Stimulated activated CD4-positive, alpha-beta T cell treated with anti-CD3 and anti-CD28 coated beads, Interleukin-15, amount 100 ng/mL, for 24 hours (primary cell): ENCODE data around the gene PPTC7.
A peak's percentile ranks its signal among the peaks of the same experiment; 100 is the strongest.
"Not testable (repeated sequence)": the region's sequence is repeated elsewhere in the genome, so short reads cannot be mapped to it uniquely, and the experiment has no call there.

Experiments used
- DNase-seq: peaks from one replicate; pipeline ENCODE4 v3.0.0-alpha.2; 2020

PPTC7 gene

DNA sequence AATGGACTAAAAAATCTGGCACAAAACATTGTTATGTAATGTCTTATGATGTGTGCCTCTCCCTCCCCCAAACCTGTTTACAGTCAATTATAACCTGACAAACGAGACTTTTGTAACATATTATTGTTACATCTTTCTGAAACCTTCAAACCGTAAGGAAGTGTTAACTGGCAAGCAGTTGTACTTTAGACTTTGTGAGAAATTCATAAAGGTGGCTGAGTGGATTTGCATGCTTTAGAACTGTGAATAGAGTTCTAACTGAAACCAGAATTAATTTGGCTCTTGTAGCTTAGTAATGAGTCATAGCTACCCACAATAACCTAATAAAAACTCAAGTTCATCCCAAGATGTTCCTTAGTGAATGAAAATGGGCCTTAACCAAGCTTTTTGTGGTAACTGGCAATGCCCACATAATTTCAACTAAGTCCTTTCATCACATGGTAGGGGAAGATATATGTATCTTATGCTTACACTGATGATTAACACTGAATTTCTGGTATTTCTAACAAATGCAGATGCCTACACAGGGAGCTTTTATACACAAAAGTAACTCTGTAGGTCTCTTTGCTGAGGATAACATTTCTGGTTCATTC is 51.3 kb downstream of the PPTC7 start:
- DNase-seq = no peak

DNA sequence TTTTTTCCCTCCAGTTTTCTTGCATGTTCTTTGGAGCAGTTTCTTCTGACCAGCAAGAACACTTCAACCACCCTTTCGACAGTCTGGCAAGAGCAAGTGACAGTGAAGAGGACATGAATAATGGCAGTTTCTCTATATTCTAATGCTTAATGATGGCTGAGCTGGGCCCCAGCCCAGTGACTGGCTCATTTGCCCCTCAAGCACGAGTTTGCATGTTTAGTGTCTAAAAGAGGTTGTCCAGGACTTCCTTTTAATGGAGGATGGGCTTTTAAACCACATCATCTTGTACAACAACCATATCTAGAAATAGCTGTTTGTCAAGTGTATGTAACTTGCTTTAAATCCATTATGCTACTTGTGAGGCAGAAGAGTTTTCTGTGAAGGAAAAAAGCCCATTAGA is 52.6 kb downstream of the PPTC7 start:
- no peak for DNase-seq

DNA sequence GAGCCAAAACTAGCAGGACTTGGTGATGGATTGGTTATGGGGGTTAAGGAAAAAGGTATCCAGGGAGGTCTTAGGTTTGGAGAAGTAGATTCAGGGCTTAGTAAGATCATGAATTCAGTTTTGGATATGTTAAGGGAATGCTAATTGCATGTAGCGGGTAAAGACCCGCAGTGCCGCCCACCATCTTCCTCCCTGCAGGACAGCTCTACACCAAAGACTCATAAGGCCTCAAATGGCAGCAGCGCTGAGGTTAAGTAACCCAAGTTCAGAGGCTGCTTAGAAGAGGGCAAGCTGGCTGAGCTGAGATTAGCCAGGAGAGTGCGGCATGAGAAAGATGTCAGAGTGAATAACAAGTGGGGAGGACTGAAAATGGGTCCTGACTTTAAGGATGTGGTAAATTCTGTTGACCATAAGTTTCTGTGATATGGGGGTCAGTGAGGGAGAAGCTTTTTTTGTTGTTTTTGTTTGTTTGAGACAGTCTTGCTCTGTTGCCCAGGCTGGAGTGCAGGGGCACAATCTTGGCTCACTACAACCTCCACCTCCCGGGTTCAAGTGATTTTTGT is 54.8 kb downstream of the PPTC7 start:
- DNase-seq = no peak

DNA sequence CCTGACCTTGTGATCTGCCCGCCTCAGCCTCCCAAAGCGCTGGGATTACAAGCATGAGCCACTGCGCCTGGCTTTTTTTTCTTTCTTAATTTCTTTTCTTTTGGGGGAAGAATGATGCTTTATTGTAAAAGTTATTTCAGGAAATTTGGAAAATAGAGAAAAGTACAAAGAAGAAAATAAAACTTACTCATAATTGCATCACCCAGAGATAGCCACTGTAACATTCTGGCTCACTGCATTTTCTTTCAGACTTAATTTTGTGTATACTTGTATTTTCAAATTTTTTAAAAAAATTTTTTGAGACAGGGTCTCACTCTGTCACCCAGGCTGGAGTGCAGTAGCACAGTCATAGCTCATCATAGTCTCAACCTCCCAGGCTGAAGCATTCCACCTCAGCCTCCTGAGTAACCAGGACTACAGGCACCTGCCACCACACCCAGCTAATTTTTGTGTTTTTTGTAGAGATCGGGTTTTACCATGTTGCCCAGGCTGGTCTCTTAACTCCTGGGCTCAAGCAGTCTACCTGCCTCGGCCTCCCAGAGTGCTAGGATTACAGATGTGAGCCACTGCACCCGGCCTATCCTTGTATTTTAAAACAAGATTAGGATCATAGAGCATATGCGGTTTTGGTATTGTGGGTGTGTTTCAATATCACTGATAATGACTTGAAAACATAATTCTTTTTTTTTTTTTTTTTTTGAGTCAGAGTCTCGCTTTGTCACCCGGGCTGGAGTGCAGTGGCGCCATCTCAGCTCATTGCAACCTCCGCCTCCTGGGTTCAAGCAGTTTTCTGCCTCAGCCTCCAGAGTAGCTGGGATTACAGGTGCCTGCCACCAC is 62.0 kb downstream of the PPTC7 start:
- peak; percentile 45 for DNase-seq

DNA sequence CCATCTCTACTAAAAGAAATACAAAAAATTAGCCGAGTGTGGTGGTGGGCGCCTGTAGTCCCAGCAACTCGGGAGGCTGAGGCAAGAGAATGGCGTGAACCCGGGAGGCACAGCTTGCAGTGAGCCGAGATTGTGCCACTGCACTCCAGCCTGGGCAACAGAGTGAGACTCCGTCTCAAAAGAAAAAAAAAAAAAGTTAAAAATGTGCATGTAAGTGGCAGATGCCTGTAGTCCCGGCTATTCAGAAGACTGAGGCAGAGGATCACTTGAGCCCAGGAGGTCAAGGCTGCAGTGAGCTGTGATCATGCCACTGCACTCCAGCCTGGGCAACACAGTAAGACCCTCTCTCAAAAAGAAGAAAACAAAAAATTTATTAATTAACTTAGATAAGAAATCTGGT is 65.1 kb downstream of the PPTC7 start:
- not testable (repeated sequence) for DNase-seq

DNA sequence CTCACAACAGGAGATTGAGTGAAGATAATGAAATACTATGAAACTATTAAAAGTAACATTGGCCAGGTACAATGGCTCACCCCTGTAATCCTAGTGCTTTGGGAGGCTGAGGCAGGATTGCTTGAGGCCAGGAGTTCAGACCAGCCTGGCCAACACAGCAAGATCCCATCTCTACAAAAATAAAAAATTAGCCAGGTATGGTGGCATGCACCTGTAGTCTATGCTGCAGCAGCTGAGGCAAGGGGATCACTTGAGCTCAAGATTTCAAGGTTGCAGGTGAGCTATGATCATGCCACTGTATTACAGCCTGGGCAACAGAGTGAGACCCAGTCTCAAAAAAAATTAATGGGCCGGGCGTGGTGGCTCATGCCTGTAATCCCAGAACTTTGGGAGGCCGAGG is 66.1 kb downstream of the PPTC7 start:
- no peak for DNase-seq

DNA sequence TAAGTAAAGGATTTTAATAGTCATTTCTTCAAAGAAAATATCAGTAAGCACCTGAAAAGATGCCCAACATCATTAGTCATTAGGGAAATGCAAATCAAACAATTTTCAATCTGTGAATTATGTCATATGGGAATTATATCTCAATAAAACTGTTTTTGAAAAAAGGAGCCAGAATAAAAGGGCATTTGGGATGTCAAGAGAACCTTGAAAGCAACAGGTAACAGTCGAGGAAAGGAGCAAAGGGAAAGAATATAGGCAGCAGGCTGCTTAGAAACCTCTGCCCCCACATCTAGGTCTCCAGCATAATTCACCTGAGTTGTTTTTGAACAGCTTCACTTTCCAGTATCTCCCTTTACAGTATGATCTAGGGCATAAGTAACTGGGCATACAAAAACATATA is 68.8 kb downstream of the PPTC7 start:
- DNase-seq = no peak

DNA sequence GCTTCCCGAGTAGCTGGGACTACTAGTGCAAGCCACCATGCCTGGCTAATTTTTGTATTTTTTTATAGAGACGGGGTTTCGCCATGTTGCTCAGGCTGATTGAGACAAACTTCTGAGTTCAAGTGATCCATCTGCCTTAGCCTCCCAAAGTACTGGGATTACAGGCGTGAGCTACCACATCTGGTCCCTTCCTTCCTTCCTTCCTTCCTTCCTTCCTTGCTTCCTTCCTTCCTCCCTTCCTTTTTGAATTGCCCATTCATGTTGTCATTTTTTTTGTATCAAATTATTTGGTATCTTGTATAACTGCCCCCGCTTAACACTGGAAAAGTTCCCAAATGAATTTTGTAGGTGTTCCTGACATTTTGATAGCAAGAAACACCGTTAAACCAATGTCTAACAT is 69.3 kb downstream of the PPTC7 start:
- no peak for DNase-seq

DNA sequence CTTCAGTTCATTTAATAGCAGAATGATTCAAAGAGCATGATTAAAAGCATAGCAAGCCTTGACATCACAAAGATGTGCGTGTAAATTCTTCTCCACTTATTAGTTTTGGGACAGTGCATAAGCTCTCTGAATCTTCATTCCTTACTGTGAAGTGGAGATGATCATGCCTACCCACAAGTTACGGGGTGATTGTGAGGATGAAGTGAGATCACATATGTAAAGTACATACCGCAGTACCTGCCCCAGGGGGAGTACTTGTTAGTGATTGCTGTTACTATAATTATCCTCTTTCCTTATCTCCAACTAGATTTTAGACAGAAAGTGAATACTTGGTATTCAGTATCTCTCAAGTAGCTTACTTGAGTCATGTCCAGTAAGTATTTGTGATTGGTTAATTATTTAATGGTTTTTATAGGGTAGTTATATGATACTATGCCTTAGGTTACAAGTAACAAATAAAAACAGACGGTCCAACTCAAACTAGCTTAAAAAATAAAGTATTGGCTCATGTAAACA is 75.0 kb downstream of the PPTC7 start:
- DNase-seq = no peak

DNA sequence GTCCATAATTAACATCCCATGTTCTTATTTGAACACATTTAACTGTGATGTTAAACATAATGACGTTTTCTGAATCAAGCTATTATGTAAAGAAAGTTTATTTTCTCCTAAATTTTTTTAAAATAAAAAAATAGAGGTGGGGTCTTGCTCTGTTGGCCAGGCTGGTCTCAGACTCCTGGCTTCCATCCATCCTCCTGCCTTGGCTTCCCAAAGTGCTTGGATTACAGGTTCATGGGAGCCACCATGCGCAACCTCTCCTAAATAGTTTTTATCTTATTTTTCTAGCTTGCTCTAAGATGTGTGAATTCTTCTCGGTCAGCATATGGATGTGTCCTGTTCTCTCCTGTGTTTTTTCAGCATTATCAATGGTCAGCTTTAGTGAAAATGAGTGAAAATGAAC is 77.8 kb downstream of the PPTC7 start:
- DNase-seq = no peak

DNA sequence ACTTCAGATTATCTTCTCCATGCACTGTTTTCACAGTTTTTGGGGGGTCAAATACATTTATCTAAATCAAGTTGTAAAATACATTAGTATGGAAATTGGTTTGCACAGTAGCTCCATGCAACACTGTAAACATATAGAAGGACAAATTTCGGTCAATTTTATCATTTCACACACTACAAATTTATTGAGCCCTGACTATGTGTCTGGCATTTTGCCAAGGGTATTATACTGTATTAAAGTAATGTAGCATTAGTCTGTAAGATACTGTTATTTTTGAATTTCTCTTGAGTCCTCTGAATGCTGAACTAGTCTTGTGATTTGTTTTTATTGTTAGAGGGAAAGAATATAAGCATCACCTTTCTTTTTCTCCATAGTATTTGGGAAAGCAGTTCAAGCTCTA is 79.7 kb downstream of the PPTC7 start:
- DNase-seq = no peak

DNA sequence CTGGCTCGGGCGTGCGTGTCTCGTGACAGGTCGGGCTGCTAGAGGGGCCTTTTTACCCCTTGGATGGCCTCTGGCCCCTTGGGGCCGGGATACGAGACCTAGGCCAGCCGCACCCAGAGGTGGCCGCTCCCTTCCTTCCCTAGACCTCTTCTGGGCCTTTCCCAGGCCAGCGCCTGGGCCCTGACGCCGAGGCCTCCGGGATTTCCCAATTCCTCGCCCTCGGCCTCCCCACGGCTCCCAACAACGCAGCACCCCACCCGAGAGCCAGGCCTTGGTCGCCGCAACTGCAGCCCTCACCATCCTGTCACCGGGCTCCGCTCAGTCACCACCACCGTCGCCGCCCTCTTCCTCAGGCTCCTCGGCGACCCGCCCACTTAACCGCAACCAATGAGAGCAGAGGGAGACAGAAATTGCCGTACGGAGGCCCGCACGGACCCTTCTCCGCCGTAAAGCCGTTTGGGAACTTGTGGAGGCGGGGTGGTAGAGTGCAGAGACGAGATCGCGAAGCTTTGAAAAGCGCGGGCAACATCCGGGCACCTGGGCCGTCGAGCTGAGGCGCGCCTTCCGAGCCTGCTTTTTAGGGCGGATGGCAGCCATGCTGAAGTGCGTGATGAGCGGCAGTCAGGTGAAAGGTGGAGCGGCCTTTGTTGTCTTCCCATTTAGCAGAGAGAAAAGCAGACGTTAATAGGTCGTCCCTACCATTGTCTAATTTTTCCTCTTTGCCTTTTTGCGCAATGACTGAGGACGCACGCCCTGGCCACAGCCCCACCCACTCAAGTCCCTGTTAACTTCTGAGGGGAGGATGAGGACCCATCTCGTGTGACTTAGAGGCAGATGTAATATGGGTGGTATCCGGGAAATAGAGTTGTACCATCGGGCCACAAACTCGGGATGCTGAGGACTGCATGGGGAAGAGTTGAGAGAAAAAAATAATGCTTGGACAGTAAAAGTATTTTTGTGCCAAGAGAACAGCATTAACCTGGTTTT is 81.1 kb downstream of the PPTC7 start, which contains the start of the genes RAD9B and VPS29:
Gene RAD9B (plus strand): TSS at position 580 of the 987 bp plus-strand sequence. CDS start 7 bp downstream, at position 587.
Gene VPS29 (minus strand): TSS at position 360 of the 987 bp plus-strand sequence. CDS start 60 bp downstream, at position 300.
- peak; percentile 99 for DNase-seq

DNA sequence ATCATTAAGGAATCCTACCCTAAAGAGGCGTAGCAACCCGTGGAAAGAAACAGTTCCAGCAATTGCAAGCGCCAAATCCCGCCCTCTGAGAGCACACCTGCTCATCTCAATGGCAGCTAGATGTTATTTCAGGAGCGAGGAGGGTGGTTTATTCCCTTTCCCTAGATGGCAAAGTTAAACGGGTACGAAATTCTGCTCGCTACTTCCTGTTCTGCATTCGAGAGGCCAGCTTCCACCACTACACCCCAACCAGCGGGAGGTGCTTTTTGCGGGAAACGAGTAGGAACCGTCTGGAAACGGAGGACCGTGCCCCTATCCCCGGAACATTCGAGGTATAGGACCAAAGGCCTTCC is 81.7 kb downstream of the PPTC7 start:
- DNase-seq = peak; percentile 50

DNA sequence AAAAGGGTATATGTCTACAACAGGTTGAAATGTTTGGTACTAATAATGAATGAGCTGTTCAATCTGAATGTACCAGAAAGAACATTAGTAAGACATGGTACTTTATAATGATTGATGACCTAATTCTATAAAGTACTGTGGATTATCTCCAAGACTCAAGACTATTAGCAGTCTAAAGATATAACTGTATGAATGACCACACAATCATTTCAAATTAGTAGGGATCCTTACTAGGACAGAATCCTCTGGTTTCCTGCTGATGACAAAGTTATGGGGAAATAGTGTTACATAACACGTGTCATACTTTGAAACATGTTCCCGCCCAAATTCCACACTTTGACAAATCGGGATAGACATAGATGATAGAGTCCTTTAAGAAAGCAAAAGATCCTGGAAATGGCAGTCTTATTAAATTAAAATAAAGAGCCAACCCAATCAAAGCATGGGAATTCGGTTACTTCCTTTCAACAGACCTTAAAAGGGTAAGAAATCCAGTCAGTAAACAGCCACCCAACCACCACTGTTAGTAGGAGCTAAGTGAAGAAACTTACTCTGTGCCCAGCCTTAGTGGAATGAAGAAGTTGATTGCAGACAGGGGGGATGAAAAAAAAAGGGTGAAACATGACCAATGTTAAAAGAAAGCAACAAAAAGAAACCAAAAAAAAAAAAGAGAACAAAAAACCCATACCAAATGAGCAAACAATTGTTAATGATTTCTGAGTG is 84.0 kb downstream of the PPTC7 start:
- no peak for DNase-seq
